Measurements from ENCODE around the gene SNRPA. TPM values are rescaled to one million over a fixed set of nuclear protein-coding genes. Genes with fewer than 3 reads are reported as not detected.
"Not testable (repeated sequence)": the region's sequence is repeated elsewhere in the genome, so short reads cannot be mapped to it uniquely, and the experiment has no call there.

Gene SNRPA
- total and polyA plus RNA-seq, 2 donors (not counting 1 experiment from before 2014, with no cell fraction given) = 92.0 to 147 TPM

- no peak overlapping the region for H3K27ac ChIP-seq (ENCODE audit: low read length in 2 of 2)
- H4K20me1 ChIP-seq (ENCODE audit: control insufficient read depth, insufficient read depth, low read length, poor library complexity, severe bottlenecking) = peaks cover 7% of the 10 kb centered on the region
- ChIA-PET CTCF (no interaction called here), POLR2A (no interaction called here)
- H3K4me2 ChIP-seq (replicated peaks; ENCODE audit: low read depth, low read length, poor library complexity, severe bottlenecking) = no peak overlapping the region
- peaks cover 0 to 26% of the 10 kb centered on the region in 2 experiments for H3K36me3 ChIP-seq (replicated peaks in 1 of 2; ENCODE audit: control extremely low read depth in 1 of 2, control insufficient read depth in 1 of 2, extremely low read depth in 1 of 2, insufficient read depth in 2 of 2, low read length in 1 of 2)
- no peaks in the 10 kb centered on the region for H3K79me2 ChIP-seq (ENCODE audit: control insufficient read depth, insufficient read depth, low read length)
- H3K9me3 ChIP-seq (ENCODE audit: control extremely low read depth in 1 of 3, control insufficient read depth in 2 of 3, insufficient read depth in 1 of 3, low read length in 2 of 3) = peaks cover 0 to 15% (median 0%) of the 10 kb centered on the region in 3 donors
- no peak for DNase-seq
- WGBS (ENCODE audit: insufficient coverage) = 91% methylated on average over 5 of the region's 5 CpGs
- H3K27ac Mint-ChIP-seq = no peak overlapping the region
- intact Hi-C loops (cut with micrococcal nuclease) = no loop called here
- H3K4me3 Mint-ChIP-seq = no peak overlapping the region
- no peak overlapping the region for H2AFZ ChIP-seq (ENCODE audit: insufficient read depth, low read depth, low read length, poor library complexity, severe bottlenecking)
- ATAC-seq (ENCODE audit: low read depth) = no peak
- peaks cover 10% of the 10 kb centered on the region for H3K4me1 Mint-ChIP-seq
- no peak overlapping the region for H3K9ac ChIP-seq (ENCODE audit: low read length)
- H3K9me3 Mint-ChIP-seq (ENCODE audit: insufficient read depth) = no peaks in the 10 kb centered on the region
- TF ChIP-seq CTCF (IDR thresholded peaks at IDR 0.05) (no peak), EZH2 (IDR thresholded peaks at IDR 0.05; ENCODE audit: borderline replicate concordance, insufficient read depth, low read depth, low read length, poor library complexity, severe bottlenecking) (no peak)
- no peaks in the 10 kb centered on the region for H3K27me3 ChIP-seq (replicated peaks in 1 of 4; ENCODE audit: control extremely low read depth in 1 of 4, control insufficient read depth in 3 of 4, insufficient read depth in 4 of 4, low read length in 3 of 4)
- no peak overlapping the region for H3K4me3 ChIP-seq (ENCODE audit: control extremely low read depth in 1 of 5, extremely low read depth in 1 of 5, insufficient read depth in 1 of 5, low read depth in 2 of 5, low read length in 4 of 5)
- H3K27me3 Mint-ChIP-seq = no peaks in the 10 kb centered on the region
- H3K4me1 ChIP-seq (ENCODE audit: control insufficient read depth in 2 of 2, insufficient read depth in 2 of 2, low read length in 2 of 2) = peaks cover 9 to 15% of the 10 kb centered on the region in 2 donors
Observed at GRCh38 chr19:40768869-40769268, 17.9 kb downstream of the SNRPA start.

DNA sequence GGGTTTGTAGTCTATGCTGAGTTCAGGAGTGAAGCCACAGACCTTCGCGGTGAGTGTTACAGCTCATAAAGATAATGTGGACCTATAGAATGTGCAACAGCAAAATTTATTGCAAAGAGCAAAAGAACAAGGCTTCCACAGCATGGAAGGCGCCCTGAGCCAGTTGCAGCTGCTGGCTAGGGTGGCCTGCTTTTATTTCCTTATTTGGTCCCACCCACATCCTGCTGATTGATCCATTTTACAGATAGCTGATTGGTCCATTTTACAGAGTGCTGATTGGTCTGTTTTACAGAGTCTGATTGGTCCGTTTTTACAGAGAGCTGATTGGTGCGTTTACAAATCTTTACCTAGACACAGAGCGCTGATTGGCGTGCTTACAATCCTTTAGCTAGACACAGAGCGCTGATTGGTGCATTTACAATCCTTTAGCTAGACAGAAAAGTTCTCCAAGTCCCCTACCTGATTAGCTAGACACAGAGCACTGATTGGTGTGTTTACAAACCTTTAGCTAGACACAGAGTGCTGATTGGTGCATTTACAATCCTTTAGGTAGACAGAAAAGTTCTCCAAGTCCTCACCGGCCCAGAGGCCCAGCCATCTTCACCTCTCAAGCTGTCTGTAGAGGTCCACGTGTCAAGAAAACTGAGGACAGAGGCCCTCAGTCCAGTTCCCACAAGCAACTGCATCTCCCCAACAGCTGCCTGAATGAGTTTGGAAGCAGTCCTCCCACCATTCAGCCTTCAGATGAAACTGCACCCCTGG is 20.3 kb downstream of the SNRPA start:
- CTCF ChIA-PET = interaction anchor here (1.2 kb wide), 1 partner anchor 13 kb away, joined by 3 read pairs; no protein-coding TSS in a partner anchor
- H3K4me3 ChIP-seq (ENCODE audit: control extremely low read depth in 1 of 5, extremely low read depth in 1 of 5, insufficient read depth in 1 of 5, low read depth in 2 of 5, low read length in 4 of 5); DNase-seq; H3K27ac ChIP-seq (ENCODE audit: low read length in 2 of 2); H3K36me3 ChIP-seq (replicated peaks in 1 of 2; ENCODE audit: control extremely low read depth in 1 of 2, control insufficient read depth in 1 of 2, extremely low read depth in 1 of 2, insufficient read depth in 2 of 2, low read length in 1 of 2); H3K9ac ChIP-seq (ENCODE audit: low read length); intact Hi-C loops (cut with micrococcal nuclease); H2AFZ ChIP-seq (ENCODE audit: insufficient read depth, low read depth, low read length, poor library complexity, severe bottlenecking); H3K9me3 Mint-ChIP-seq (ENCODE audit: insufficient read depth); ATAC-seq (ENCODE audit: low read depth); H3K4me2 ChIP-seq (replicated peaks; ENCODE audit: low read depth, low read length, poor library complexity, severe bottlenecking); POLR2A ChIA-PET; H3K27me3 ChIP-seq (replicated peaks in 1 of 4; ENCODE audit: control extremely low read depth in 1 of 4, control insufficient read depth in 3 of 4, insufficient read depth in 4 of 4, low read length in 3 of 4); H3K27me3 Mint-ChIP-seq; H4K20me1 ChIP-seq (ENCODE audit: control insufficient read depth, insufficient read depth, low read length, poor library complexity, severe bottlenecking); H3K79me2 ChIP-seq (ENCODE audit: control insufficient read depth, insufficient read depth, low read length); H3K4me3 Mint-ChIP-seq: not testable (repeated sequence)
- Histone ChIP-seq H3K9me3 (ENCODE audit: control extremely low read depth in 1 of 3, control insufficient read depth in 2 of 3, insufficient read depth in 1 of 3, low read length in 2 of 3) (peaks cover 0 to 15% (median 0%) of the 10 kb centered on the region in 3 donors), H3K4me1 (ENCODE audit: control insufficient read depth in 2 of 2, insufficient read depth in 2 of 2, low read length in 2 of 2) (peaks cover 27 to 38% of the 10 kb centered on the region in 2 donors)
- H3K4me1 Mint-ChIP-seq = peaks cover 28% of the 10 kb centered on the region
- H3K27ac Mint-ChIP-seq = peak overlapping the region; percentile 32
- WGBS (ENCODE audit: insufficient coverage) = 98% methylated on average over 8 of the region's 10 CpGs

Measured in B cell (primary cell).